Stimulated activated CD8-positive, alpha-beta memory T cell treated with anti-CD3 and anti-CD28 coated beads, Interleukin-2, amount 100 ng/mL, for 1 hour (primary cell): ENCODE data around the gene RPLP1.

Experiments used
- DNase-seq, 2 donors: peaks; one replicate each; pipeline ENCODE4 v3.0.0-alpha.2; 2020; ENCODE audit warnings: low read depth in 2 of 2

Gene RPLP1

DNA sequence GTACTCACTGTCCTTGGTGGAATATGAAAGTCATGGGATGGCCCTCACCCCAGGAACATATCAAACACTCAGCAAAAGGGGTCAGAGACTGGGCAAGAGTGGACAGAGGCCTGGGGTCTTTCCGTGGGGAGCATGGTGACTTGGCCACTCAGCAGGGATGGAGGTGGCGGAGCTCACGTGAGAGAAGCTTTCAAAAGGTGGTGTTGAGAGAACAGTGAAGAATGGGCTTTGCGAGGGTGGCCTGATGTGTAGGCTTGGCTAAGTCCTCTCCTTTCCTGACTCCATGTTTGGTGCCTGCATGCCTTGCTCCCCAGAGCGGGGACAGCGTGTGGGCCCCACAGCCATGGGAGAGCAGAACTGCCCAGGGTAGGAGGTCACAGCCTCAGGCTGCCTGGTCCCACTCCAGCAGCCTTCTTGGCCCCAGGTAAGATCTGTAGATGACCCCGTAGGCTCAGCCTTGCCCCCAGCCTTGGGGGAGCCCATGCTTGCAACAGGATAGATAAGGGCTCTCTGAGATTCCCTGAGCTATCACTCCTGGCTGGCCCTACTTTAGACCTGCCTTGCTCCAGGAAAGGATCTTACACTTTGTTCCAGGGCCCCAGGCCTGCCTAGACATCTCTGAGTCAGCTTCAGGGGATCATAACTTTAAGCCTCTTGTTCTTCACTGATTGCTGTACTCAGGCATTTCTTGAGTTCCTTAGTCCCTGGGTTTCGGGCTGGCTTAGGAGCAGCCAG is 17.0 kb downstream of the RPLP1 start:
- DNase-seq = no peak

DNA sequence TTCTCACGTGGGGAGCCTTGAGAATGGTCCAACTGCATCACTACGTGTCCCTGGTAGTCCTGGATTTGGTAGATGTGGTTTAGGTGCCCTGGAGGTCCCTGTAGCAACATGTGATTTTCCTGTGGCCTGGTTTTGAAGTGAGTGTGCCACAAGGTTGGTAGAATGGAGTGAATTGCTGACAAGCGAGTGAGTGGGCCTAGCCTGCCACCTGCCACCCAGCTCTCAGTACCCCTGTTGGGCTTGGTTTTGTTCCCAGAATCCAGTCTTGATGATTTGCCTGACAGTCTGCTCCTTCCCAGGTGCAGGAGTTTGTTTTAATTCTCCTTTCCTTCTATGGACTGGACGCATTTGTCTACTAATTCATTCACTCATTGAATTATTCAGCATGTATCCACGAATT is 19.4 kb downstream of the RPLP1 start:
- no peak for DNase-seq

DNA sequence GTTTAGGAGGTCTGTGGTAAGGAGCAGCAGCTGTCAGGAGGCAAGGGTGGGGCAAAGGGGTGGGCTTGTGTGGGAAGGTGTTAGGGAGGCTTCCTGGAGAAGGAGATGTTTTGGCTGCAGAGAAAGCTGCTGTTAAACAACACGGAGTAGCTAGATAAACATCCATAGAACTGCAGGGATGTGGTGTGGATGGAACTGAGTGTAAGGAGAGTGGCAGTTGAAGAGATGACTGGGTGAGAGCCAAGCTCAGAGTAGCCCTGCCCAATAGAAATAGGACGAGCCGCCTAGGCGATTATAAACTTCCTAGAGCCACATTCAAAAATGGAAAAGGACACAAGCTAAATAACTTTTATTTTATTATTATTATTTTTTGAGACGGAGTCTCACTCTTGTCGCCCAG is 19.9 kb downstream of the RPLP1 start:
- DNase-seq = no peak

DNA sequence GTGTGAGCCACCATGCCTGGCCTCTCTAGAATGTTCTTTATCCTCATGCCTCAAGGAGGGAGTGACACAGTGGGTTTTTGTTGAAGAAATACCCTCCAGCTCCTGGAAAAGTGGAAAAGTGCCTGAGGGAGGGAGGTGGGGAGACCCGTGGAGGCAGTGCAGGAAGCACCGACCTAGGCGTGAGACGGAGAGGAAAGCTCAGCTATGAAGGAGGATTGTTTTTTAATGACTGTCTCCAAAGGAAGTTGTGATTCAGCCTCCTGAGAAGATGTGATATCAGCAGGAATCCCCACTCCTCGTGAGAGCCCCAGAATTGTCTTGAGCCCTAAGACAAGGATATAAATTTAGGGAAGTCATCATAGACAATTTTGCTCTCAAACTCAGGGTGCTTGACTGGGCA is 21.7 kb downstream of the RPLP1 start:
- no peak for DNase-seq

DNA sequence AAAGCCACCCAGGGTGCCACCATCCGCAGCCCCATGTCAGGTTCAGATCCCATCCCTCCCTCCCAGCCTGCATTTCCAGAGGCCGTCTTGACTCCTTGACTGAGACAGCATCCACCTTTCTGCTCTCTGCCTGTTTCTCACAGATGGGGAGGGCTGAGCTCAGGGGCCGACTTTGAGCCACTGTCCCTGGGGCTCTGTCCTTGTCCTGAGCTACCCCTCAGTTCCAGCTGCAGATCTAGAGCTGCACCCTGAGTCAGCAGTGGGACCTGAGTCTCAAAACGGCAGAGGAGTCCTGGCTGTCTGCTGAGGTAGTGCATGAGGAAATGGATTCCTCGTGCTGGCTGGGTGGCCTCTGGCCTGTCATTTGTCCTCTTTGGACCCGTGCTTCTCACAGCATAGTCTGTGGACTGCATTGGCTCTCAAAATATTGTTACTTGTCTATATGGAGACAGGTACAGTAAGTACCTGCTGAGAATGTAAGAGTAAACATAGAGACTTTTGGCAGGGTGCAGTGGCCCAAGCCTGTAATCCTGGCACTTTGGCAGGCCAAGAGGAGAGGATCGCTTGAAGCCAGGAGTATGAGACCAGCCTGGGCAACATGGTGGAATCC is 22.3 kb downstream of the RPLP1 start:
- DNase-seq = no peak

DNA sequence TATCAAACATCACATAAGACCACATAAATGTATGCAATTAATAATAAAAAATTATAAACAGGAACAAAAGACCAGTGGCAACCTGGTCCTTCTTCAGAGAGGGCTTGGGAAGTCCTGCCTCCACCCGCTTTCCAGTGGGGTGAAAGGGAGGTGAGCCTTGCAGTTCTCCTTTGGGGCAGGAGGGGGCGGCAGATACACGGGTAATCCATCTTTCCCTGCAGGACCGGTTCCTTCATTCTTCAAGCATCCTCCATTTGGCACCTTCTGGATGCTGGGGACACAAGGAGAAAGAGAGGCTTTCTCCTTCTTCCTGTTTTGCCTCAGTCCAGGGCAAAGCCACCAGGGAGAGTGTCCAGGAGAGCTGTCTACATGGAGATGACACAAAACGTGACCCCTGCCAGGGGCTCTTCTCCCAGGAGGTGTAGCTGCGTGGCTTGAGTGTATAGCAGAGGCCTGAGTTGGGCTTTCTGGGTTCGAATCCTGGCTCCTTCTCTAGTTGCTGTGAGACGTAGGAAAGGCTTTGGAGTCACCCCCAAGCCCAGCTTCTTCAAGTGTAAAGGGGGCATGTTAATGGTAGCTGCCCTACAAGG is 23.2 kb downstream of the RPLP1 start:
- DNase-seq = peak; percentile 51 to 55

DNA sequence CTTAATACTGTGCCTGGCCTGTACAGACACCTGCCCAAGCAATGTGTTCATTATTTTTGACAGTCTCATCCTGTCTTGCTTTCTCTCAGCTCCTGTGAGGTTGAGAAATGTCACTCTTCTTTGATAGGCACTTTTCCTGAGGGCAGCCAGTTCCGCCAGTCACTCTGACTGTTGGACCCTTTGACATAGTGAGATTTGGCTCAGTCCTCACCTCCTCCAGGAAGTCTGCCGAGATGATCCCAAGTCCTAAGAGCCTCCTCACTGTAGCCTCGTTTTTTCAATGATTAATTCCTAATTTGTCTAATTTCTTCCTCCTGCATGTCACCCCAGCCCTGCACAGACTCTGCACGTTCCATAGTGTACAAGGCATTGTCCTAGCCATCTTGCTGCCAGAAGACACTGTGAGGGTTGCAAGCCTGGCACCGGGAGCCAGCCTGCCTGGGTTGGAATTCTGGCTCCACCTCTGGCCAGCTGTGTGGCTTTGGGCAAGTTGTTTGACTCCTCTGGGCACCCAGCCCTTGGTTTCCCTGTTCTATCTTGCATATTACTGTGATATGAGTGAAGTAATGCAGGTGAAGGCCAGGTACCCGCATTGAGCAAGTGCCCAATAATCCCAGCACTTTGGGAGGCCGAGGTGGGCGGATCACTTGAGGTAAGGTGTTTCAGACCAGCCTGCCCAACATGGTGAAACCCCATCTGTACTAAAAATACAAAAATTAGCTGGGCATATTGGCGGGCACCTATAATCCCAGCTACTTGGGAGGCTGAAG is 24.3 kb downstream of the RPLP1 start:
- no peak for DNase-seq

DNA sequence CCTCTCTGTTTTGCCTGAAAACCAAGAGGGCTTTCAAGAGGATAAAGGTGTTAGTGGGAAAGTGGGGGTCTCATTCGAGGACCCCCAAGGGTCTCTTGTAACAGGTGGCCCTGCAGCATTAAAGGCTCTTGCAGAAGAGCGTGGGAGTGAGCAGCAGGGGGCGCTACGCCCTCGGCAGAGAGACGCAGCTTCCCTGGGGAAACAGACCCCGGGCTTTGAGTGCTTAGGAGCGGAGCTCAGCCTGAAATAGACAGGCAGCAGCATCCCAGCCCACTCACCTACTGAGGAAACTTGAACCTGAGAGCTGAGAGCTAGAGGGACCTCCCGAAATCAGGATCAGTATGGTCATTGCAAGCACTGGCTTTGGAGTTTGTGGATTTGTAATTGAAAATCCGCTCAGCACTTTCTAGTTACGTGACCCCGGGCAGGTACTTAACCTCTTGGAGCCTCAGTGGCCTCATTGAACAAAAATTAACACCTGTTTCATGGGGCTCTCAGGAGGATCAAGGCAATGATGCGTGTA is 25.7 kb downstream of the RPLP1 start:
- DNase-seq = peak; percentile 24 to 33

DNA sequence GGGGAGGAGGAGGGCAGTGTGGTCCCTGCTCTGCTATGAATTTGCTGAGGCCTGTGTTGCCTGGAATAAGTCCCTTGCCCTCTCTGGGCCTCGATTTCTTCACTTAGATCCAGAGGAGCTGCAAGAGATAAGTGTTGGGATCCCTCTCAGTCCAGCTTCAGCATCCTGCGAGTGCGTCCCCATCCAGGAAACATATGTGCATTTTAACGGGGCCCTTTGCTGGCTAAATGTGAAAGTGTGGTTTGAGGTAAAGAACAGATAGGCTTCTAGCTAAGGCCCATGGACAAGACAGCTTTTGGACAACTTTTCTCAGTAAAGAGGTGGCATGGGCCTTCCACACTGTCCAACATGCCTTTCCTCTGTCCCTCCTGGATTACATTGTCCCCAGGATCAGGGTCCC is 26.5 kb downstream of the RPLP1 start:
- DNase-seq = no peak

DNA sequence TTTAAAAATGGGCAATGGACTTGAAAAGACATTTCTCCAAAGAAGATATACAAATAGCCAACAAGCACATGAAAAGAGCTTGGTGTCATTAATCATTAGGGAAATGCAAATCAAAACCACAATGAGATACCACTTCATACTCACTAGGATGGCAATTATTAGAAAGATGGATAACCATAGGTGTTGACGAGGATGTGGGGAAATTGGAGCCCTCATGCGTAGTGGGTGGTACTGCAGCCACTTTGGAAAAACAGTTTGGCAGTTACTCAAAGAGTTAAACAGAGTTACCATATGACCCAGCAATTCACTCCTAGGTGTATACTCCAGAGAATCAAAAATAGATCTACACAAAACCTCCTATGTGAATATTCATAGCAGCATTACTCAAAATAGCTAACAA is 27.4 kb downstream of the RPLP1 start:
- DNase-seq = no peak

DNA sequence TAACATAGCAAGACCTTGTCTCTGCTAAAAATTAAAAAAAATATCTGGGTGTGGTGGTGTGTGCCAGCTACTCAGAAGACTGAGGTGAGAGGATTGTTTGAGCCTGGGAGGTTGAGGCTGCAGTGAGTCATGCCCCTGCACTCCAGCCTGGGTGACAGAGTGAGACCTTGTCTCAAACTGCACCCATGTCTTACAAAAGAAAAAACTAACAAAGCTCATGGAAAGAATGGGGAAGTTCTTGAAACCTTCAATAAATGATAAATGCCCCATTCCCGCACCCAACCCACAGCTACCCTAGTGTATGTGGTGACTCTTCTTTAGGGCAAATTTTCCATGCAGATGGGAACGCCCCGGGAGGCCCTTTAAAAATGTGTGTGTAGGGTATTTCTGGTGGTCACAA is 28.3 kb downstream of the RPLP1 start:
- DNase-seq = no peak

DNA sequence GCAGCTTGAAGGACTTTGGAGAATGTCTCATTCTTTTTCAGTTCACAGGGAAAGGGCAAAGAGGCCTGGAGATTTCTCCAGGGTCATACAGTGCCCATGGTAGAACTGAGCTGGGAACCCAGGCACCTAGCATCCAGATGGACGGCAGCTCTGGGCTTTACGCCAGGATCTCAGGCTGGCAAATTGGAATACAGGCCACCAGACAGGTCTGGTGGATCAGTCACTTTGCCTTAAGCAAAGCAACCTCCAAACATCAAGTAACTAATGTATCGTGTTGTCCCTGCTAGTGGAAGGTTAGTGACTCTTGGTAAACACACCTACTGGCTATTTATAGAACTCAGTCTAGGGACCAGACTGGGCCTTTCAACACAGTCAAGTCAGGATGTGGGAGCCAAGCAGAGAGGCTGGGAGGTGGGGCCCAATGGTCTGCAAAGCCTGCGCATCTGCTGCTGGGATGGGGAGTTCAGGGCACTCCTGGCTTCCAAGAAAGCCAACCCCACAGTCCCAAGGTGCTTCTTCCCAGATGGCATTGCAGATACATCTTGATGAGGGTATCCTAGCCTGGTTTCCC is 30.2 kb downstream of the RPLP1 start:
- no peak for DNase-seq

DNA sequence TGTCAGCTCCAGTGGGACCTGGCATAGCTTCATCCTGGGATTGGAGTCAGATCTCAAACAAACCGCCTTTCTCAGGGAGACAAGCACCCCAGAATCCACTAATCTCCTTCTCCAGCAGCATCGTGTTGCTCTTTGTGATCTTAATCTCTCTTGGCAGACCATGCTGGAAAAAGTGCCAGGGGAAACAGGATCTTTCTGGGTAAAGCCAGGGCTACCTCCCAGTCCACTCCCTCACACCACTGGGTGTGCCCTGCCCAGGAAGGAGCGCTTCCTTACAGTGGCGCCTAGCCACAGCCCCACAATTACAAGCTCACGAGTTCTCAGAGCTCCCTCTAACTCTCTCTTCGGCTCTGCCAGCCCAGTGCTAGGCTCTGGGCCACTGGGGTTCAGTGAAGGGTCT is 32.2 kb downstream of the RPLP1 start:
- DNase-seq = no peak

DNA sequence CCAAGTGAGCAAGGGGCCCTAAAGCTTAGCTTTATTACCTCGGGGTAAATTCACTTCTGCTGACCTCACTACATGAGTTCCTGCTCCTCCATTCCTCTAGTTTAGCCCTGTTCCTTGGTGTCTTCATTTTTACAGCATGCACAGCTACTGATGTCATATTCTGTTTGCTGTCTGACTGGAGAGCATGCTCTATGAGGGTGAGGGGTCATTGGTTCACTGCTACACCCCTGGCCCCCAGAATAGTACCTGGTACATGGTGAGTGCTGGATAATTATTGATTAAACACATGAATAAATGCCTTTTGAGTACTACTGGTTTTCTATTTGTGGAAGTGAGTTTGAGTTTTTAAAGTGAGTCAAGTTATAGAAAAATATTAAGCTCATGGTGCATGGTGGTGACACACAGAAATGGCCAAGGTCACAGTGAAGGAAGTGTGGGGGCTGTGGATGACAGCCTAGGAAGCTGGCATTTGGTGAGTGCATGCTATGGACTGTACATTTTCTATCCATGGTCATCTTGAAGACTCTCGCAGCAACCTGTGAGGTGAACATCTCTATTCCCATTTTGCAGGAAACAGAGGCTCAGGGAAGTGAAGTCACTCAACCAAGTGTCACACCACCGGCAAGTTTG is 34.0 kb downstream of the RPLP1 start:
- DNase-seq = no peak

DNA sequence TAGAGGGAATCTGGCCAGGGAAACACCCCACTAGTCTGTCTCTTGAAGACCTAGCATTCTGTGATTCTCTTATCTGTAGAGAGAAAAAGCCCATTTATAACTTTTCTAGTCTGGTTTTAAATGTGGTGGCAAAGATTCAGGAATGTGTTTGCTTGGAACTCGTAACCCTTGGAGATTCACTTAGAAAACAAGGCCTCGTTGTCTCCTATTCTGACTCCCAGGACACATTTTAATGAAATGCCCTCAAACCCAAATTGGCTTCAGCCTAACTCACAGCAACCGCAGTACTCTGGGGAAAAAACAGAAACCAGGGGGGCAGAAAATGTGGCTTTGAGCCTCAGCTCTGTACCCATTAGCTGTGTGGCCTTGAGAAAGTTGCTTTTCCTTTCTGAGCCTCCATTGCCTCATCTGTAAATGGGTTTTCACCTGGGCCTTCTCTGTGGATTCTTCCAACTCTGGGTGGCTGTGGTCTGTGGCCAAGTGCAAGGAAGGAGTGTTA is 36.5 kb downstream of the RPLP1 start:
- no peak for DNase-seq

DNA sequence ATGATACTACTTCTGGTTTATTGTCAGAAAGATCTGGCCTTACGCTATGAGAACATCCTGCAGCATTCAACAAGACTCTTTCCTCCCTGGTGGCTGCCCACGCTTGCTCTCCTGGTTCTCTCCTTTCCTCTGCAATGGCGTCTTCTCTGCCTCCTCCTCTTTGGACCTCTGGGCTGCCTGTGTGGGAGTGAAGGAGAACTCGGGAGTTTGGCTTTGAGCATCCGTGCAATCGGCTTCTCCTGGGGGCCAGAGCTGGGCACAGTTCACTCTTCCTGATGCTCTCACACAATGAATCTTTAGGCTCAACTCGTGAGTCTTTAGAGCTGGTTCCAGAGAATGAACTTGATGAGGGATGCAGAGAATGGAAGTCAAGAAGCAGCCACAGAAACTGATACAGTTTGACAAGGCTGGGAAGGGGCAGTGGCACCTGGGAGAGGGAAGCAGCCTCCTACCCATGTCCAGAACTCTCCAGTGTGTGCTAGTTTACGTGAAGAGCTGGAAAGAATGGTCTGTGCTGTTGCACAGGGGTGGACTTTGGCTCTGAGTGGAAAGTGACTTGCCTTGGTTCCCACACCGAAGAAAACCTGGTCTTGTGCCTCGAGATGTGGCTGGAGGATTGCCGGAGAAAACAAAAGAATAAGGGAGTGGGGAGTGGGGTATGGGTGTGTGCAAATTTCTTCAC is 37.9 kb downstream of the RPLP1 start:
- no peak for DNase-seq

DNA sequence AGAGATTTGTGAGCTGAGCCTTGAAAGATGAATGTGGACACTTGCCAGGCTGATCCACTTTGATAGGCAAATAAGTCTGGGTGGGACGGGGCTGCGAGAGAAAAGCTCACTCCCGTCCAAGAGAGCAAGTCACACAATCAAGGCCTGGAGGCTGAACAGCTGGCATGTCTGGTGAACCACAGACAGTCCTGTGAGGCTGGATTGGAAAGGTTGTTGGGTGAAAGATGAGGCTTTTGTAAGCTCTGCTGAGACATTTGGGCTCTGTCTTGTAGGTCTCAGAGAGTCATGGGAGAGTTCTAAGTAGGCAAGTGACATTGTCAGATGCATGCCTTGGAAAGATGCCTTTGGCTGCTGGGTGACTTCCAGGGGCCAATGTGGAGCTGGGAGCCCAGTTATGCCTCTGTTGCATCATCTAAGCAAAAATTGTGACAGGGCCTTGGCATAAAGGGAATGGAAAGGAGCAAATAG is 38.5 kb downstream of the RPLP1 start:
- no peak for DNase-seq

DNA sequence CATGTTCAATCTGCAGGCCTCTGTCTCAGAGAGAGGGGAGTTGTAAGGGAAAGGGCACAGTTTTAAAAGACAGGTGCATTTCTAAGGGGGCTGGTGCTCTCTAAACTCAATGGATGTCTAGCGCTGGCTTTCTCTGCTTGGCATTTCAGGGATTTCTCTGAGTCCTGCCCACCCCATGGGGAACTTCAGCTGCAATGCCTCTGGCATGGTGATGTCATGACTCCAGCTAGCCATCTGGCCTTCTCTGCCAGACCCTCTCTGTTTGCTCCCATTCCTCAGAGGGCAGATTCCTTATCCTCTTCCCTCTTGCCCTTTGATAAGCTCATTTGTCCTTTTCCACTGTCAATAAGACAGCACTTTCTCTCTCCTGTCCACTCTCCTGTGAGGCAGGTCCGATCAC is 40.8 kb downstream of the RPLP1 start:
- no peak for DNase-seq

DNA sequence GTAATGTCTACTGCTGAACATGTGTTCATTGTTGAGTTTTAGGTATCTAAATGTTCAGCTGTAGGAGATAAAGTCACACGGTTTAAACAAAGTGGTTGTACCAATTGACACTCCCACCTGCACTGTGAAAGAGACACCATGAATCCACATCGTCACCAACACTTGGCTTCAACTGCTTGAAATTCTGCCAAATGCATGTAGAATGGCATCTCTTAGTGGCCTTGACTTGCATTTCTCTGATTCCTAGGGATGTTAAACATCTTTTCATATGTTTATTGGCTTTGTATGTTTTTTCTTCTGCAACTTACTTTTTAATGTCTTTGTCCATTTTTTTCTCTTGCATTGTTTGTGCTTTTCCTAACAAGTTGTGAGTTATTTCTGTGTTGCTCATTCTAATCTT is 43.4 kb downstream of the RPLP1 start:
- no peak for DNase-seq

DNA sequence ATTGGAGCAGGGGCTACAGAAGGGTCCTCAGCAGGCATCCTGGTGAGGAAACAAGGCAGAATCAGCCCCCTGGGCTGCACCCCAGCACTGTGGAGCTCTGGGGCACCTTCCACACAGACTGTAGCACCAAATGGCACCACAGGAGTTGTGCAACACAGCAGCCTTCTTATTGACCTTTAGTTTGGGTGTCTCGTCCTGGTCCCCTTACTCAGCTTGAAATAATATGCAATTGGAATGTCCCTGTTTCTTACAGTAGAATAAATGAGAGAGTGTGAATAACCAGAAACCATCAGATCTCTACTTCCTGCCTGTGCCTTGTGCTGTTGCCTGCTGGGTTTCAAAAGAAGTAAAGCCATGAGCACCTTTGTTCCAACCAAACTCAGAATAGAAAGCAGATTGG is 44.5 kb downstream of the RPLP1 start:
- DNase-seq = no peak

DNA sequence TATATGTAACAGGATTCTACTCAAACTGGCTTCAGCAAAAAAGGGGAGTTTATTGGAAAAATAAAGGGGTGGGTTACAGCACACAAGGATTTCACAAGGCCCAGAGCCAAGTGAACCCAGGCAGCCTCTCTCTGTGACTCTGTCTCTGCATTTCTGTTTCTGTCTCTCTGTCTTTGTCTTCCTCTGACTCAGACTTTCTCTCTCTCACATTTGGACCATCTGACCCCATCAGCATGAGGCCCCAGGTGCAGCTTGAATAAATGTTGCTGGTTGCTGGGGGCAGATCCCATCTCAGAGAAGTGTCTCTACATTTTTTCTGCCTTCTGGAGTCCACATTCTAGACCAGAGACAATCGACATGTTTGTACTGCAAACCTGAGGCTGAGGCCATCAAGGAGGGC is 45.0 kb downstream of the RPLP1 start:
- no peak for DNase-seq
